ENCODE results near the gene CCDC177.
"Not testable (repeated sequence)": the region's sequence is repeated elsewhere in the genome, so short reads cannot be mapped to it uniquely, and the experiment has no call there.

Gene CCDC177

DNA sequence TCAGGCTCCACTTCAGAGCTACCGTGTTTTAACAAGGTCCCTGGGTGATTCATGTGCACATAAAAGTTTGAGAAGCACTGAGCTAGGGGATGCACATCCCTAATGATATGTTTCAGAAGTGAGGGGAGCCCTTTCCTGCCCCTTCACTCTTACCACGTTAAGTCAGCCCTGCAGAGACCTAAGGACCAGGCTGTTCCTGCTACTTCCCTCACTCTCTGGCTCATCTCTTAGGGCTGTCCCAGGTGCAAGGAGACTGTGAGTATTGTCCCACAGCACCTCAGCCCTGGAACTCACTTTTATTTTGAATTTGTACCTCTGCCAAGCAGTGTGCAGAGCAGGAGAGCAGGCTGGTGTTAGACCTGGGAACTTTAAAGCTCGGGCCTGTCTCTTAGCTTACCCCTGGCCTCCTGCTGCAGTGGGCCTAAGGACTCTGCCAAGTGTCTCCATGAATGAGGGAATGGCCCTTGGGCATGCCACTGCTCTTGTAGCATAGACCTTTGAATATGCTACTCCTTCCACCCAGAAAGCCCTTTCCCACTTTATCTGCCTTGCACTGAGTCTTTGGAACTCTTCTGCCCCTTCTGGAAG lies 25.7 kb upstream of the CCDC177 start:
- no peaks in the 10 kb centered on the region for H3K36me3 ChIP-seq (ENCODE audit: low read length)
- no peak overlapping the region for H3K4me2 ChIP-seq (ENCODE audit: low read depth, low read length, poor library complexity, severe bottlenecking)
- no peak for TF ChIP-seq EZH2phosphoT487 (conservative IDR thresholded peaks at IDR 0.05; ENCODE audit: low read length)
- TF ChIP-seq, protein P1, sequence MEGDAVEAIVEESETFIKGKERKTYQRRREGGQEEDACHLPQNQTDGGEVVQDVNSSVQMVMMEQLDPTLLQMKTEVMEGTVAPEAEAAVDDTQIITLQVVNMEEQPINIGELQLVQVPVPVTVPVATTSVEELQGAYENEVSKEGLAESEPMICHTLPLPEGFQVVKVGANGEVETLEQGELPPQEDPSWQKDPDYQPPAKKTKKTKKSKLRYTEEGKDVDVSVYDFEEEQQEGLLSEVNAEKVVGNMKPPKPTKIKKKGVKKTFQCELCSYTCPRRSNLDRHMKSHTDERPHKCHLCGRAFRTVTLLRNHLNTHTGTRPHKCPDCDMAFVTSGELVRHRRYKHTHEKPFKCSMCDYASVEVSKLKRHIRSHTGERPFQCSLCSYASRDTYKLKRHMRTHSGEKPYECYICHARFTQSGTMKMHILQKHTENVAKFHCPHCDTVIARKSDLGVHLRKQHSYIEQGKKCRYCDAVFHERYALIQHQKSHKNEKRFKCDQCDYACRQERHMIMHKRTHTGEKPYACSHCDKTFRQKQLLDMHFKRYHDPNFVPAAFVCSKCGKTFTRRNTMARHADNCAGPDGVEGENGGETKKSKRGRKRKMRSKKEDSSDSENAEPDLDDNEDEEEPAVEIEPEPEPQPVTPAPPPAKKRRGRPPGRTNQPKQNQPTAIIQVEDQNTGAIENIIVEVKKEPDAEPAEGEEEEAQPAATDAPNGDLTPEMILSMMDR (IDR thresholded peaks at IDR 0.05; ENCODE audit: insufficient read depth, low read length, poor library complexity, severe bottlenecking): no peak
- no peak overlapping the region for H3K27ac ChIP-seq (ENCODE audit: low read depth, low read length)
- H3K9me2 ChIP-seq (replicated peaks; ENCODE audit: insufficient read depth, low read length): no peaks in the 10 kb centered on the region
- H3K4me3 ChIP-seq (ENCODE audit: insufficient read depth, low read length, poor library complexity, severe bottlenecking): no peak overlapping the region
- no peaks in the 10 kb centered on the region for H3F3A ChIP-seq (ENCODE audit: insufficient read depth)
- H3K27me3 ChIP-seq (ENCODE audit: low read length): no peaks in the 10 kb centered on the region
- H3K79me2 ChIP-seq (ENCODE audit: insufficient read depth, low read length): no peaks in the 10 kb centered on the region
- H2AFZ ChIP-seq (ENCODE audit: low read depth, low read length, severe bottlenecking): no peak overlapping the region
- H3K9ac ChIP-seq (ENCODE audit: low read length): no peak overlapping the region
- no peaks in the 10 kb centered on the region for H3K9me3 ChIP-seq (ENCODE audit: insufficient read depth, low read length)
- H4K20me1 ChIP-seq (ENCODE audit: low read depth, low read length): no peaks in the 10 kb centered on the region

DNA sequence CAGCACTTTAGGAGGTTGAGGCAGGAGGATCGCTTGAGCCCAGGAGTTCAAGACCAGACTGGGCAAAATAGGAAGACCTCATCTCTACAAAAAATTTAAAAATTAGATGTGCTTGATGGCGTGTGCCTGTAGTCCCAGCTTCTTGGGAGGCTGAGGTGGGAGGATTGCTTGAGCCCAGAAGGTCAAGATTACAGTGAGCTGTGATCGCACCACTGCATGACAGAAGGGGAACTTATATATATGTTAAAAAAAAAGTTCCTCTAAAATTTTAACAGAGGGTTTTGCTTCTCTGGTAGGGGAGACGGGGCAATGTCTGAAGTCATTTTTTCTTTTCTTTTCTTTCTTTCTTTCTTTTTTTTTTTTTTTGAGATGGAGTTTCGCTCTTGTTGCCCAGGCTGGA lies 24.8 kb upstream of the CCDC177 start:
- not testable (repeated sequence) for H3K79me2 ChIP-seq (ENCODE audit: insufficient read depth, low read length); H2AFZ ChIP-seq (ENCODE audit: low read depth, low read length, severe bottlenecking); H3K9ac ChIP-seq (ENCODE audit: low read length); H3F3A ChIP-seq (ENCODE audit: insufficient read depth); H4K20me1 ChIP-seq (ENCODE audit: low read depth, low read length); H3K27me3 ChIP-seq (ENCODE audit: low read length); H3K9me2 ChIP-seq (replicated peaks; ENCODE audit: insufficient read depth, low read length); H3K4me3 ChIP-seq (ENCODE audit: insufficient read depth, low read length, poor library complexity, severe bottlenecking); H3K4me2 ChIP-seq (ENCODE audit: low read depth, low read length, poor library complexity, severe bottlenecking); H3K27ac ChIP-seq (ENCODE audit: low read depth, low read length); H3K9me3 ChIP-seq (ENCODE audit: insufficient read depth, low read length); H3K36me3 ChIP-seq (ENCODE audit: low read length)

DNA sequence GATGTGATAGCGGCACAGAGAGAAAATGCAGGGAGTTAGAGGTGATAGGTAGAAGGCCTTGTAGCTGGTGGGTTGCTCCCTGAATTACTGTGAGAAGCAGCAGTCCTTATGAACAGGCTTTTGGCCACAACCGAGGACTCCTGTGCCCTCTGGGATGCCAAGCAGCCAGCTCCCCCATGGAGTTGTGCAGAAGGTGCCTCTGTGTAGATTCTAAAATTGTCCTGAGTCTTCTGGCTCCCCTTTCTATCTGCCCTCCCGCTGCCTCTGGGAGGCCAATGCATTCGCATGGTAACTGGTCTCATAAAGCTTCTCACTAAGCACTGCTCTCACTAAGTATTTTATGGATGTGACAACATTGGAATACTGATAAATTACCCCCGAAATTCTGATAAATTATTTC lies 20.7 kb upstream of the CCDC177 start:
- Histone ChIP-seq H3K9me2 (replicated peaks; ENCODE audit: insufficient read depth, low read length) (no peaks in the 10 kb centered on the region), H3K9ac (ENCODE audit: low read length) (no peak overlapping the region), H3K27me3 (ENCODE audit: low read length) (no peaks in the 10 kb centered on the region), H3K4me3 (ENCODE audit: insufficient read depth, low read length, poor library complexity, severe bottlenecking) (no peak overlapping the region), H3K4me2 (ENCODE audit: low read depth, low read length, poor library complexity, severe bottlenecking) (no peak overlapping the region), H3K36me3 (ENCODE audit: low read length) (no peaks in the 10 kb centered on the region), H3K79me2 (ENCODE audit: insufficient read depth, low read length) (no peaks in the 10 kb centered on the region), H2AFZ (ENCODE audit: low read depth, low read length, severe bottlenecking) (no peak overlapping the region), H3K9me3 (ENCODE audit: insufficient read depth, low read length) (no peaks in the 10 kb centered on the region), H4K20me1 (ENCODE audit: low read depth, low read length) (no peaks in the 10 kb centered on the region), H3F3A (ENCODE audit: insufficient read depth) (no peaks in the 10 kb centered on the region), H3K27ac (ENCODE audit: low read depth, low read length) (no peak overlapping the region)
- TF ChIP-seq, protein P1 (IDR thresholded peaks at IDR 0.05; ENCODE audit: insufficient read depth, low read length, poor library complexity, severe bottlenecking): no peak
- no peak for TF ChIP-seq EZH2phosphoT487 (conservative IDR thresholded peaks at IDR 0.05; ENCODE audit: low read length)

DNA sequence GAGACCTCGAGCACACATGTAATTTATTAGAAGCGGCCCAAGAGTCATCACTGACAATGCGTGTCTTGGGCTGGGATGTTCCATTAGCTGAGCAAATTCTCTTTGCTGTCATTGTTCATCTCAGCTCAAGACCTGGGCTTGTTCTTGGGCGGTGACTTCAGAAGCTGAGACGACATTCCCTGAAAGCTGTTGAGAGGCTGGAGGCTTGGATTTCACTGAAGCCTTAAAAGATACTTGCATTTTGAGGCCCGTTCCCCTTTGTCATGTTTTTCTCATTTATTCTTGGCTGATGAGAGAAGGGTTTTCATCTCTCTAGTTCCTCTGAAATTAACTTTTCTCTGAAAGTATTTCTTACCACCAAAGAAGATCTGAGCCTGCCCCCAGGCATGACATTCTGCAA lies 20.2 kb upstream of the CCDC177 start:
- Histone ChIP-seq H3K27me3 (ENCODE audit: low read length) (no peaks in the 10 kb centered on the region), H3K9me3 (ENCODE audit: insufficient read depth, low read length) (no peaks in the 10 kb centered on the region), H3K4me3 (ENCODE audit: insufficient read depth, low read length, poor library complexity, severe bottlenecking) (no peak overlapping the region), H3F3A (ENCODE audit: insufficient read depth) (no peaks in the 10 kb centered on the region), H3K9me2 (replicated peaks; ENCODE audit: insufficient read depth, low read length) (no peaks in the 10 kb centered on the region), H2AFZ (ENCODE audit: low read depth, low read length, severe bottlenecking) (no peak overlapping the region), H3K27ac (ENCODE audit: low read depth, low read length) (no peak overlapping the region), H3K9ac (ENCODE audit: low read length) (no peak overlapping the region), H3K4me2 (ENCODE audit: low read depth, low read length, poor library complexity, severe bottlenecking) (no peak overlapping the region), H3K79me2 (ENCODE audit: insufficient read depth, low read length) (no peaks in the 10 kb centered on the region), H3K36me3 (ENCODE audit: low read length) (no peaks in the 10 kb centered on the region), H4K20me1 (ENCODE audit: low read depth, low read length) (no peaks in the 10 kb centered on the region)
- TF ChIP-seq, protein P1 (IDR thresholded peaks at IDR 0.05; ENCODE audit: insufficient read depth, low read length, poor library complexity, severe bottlenecking): no peak
- no peak for TF ChIP-seq EZH2phosphoT487 (conservative IDR thresholded peaks at IDR 0.05; ENCODE audit: low read length)

All from SU-DHL-6 (cell line).